K562 (cell line): Measurements from ENCODE around the gene ABLIM2. TPM values are rescaled to one million over a fixed set of nuclear protein-coding genes. Genes with fewer than 3 reads are reported as not detected.

Experiments
- ATAC-seq: fragments of 200-7000 bp; cut with Tn5 transposase; 3 replicates; pipeline ENCODE4 v1.9.1; 2020; ENCODE audit warnings: moderate library complexity
- BruUV-seq: library from RNA; stranded (reverse); fragments of 400-500 nt; replicated peaks from 2 replicates; lab custom pipeline; 2021; lab: Mats Ljungman, UMichigan
- CTCF ChIA-PET: fragments of 300-600 bp; formaldehyde crosslinking; extraction: SDS; loops from one replicate; lab custom pipeline; 2021; ENCODE audit warnings: low intra/inter-chr PET ratio; lab: Yijun Ruan, JAX
- POLR2A ChIA-PET: fragments of 300-600, 350-650 bp; sonication (Branson Sonifier 250); formaldehyde crosslinking; extraction: SDS; loops from one replicate; lab custom pipeline; 2021; ENCODE audit warnings: antibody characterized with exemption, inconsistent platforms; lab: Yijun Ruan, JAX
- DNase-seq, 4 experiments: peaks; one replicate each; pipeline versions ENCODE4 v3.0.0 to v3.0.0-alpha.2; 2011 to 2018; ENCODE audit warnings: low spot score in 3 of 4, mixed read lengths in 3 of 4; ENCODE audit errors: extremely low read depth in 1 of 4
- FAIRE-seq: peaks from 2 replicates; lab custom pipeline; 2011; peaks lifted over from hg19 to GRCh38; lab: Jason Lieb, UNC
- H2AFZ ChIP-seq: 2 replicates; pipeline ENCODE4 v1.6.0; 2011; ENCODE audit warnings: low read depth, low read length, control low read depth, inconsistent platforms
- H3K27ac ChIP-seq: fragments of 200-600 bp; 3 replicates; pipeline ENCODE4 v1.8.0; 2011; ENCODE audit warnings: low read depth, mild to moderate bottlenecking, control low read depth, inconsistent platforms, low read length, moderate library complexity, mixed read lengths; ENCODE audit errors: extremely low read depth
- H3K27me3 ChIP-seq, 2 experiments: fragments of 300-600 bp in 1 of 2; 2 replicates in 1 of 2; 3 replicates in 1 of 2; pipeline versions ENCODE4 v1.6.0 to v1.8.0; 2011; ENCODE audit warnings: inconsistent platforms in 2 of 2, low read length in 2 of 2, mild to moderate bottlenecking in 1 of 2, mixed read lengths in 1 of 2, moderate library complexity in 1 of 2; ENCODE audit not compliant: control insufficient read depth in 2 of 2, insufficient read depth in 2 of 2
- H3K36me3 ChIP-seq: fragments of 300-600 bp; 3 replicates; pipeline ENCODE4 v1.8.0; 2011; ENCODE audit warnings: mild to moderate bottlenecking, low read length, inconsistent platforms; ENCODE audit not compliant: control insufficient read depth, insufficient read depth
- H3K4me1 ChIP-seq, 2 experiments: fragments of 200-600 bp in 1 of 2; replicated peaks in 1 of 2; 2 replicates in 1 of 2; 3 replicates in 1 of 2; pipeline versions ENCODE4 v1.5.1 to v1.8.0; 2011; ENCODE audit warnings: inconsistent platforms in 2 of 2, low read length in 2 of 2, mild to moderate bottlenecking in 1 of 2, mixed read lengths in 1 of 2, moderate library complexity in 1 of 2; ENCODE audit not compliant: control insufficient read depth in 2 of 2, insufficient read depth in 2 of 2
- H3K4me2 ChIP-seq: 2 replicates; pipeline ENCODE4 v1.6.1; 2011; ENCODE audit warnings: low read length, control low read depth, inconsistent platforms, mixed read lengths; ENCODE audit not compliant: insufficient read depth
- H3K4me3 ChIP-seq: fragments of 200-600 bp; sonication (generic), shearing (Covaris generic); 2 replicates; pipeline ENCODE4 v1.5.1; 2016; ENCODE audit warnings: control low read depth, inconsistent platforms
- H3K79me2 ChIP-seq: fragments of 200-600 bp; 3 replicates; pipeline ENCODE4 v1.8.0; 2011; ENCODE audit warnings: low read length, inconsistent platforms; ENCODE audit not compliant: control insufficient read depth, insufficient read depth
- H3K9ac ChIP-seq, 2 experiments: 2 replicates each; pipeline versions ENCODE4 v1.6.0 to v1.6.1; 2011; ENCODE audit warnings: low read depth in 2 of 2, low read length in 2 of 2, control low read depth in 1 of 2, inconsistent platforms in 1 of 2, mild to moderate bottlenecking in 1 of 2, mixed read lengths in 1 of 2; ENCODE audit not compliant: insufficient read depth in 1 of 2
- H3K9me1 ChIP-seq: one replicate; pipeline ENCODE4 v1.6.0; 2011; ENCODE audit warnings: inconsistent platforms, mild to moderate bottlenecking, low read length, moderate library complexity; ENCODE audit not compliant: control insufficient read depth, insufficient read depth
- H3K9me3 ChIP-seq: replicated peaks from 2 replicates; pipeline ENCODE4 v1.5.1; 2011; ENCODE audit warnings: low read depth, low read length, inconsistent platforms; ENCODE audit not compliant: control insufficient read depth, insufficient read depth
- H4K20me1 ChIP-seq: replicated peaks from 2 replicates; pipeline ENCODE4 v1.6.1; 2011; ENCODE audit warnings: low read length, inconsistent platforms, mixed read lengths; ENCODE audit not compliant: control insufficient read depth, insufficient read depth
- EGR1 ChIP-seq: fragments of 450-650 bp; conservative IDR thresholded peaks from 2 replicates; pipeline ENCODE4 v1.6.1; 2017; ENCODE audit warnings: mild to moderate bottlenecking
- EZH2 ChIP-seq: IDR thresholded peaks from 2 replicates; pipeline ENCODE4 v1.6.1; 2012; ENCODE audit warnings: low read depth, mild to moderate bottlenecking, inconsistent platforms, low read length, borderline replicate concordance
- SMAD4 ChIP-seq: fragments of 250-450 bp; sonication (Bioruptor Pico); conservative IDR thresholded peaks from 2 replicates; pipeline ENCODE4 v1.8.0; 2021; ENCODE audit warnings: inconsistent platforms, mild to moderate bottlenecking, moderate library complexity
- TAF15 ChIP-seq: fragments of 200-400 bp; formaldehyde crosslinking; IDR thresholded peaks from 2 replicates; pipeline ENCODE4 v1.6.1; 2017; ENCODE audit warnings: mild to moderate bottlenecking, low read depth, low read length, moderate library complexity
- U2AF2 ChIP-seq: fragments of 200-400 bp; formaldehyde crosslinking; optimal IDR thresholded peaks from 2 replicates; pipeline ENCODE3; 2017; ENCODE audit warnings: low read depth, mild to moderate bottlenecking, low read length
- WHSC1 ChIP-seq: IDR thresholded peaks from one replicate; pipeline ENCODE4 v1.6.1; 2012; ENCODE audit warnings: low read length, control low read depth, inconsistent platforms
- ZNF174 ChIP-seq: fragments of 250-450 bp; sonication (Bioruptor Pico); IDR thresholded peaks from 2 replicates; pipeline ENCODE4 v1.4.0; 2020; ENCODE audit warnings: mild to moderate bottlenecking
- WGBS: fragments of 100-300 bp; shearing (Covaris generic); methylation state at CpG from one replicate; pipeline ENCODE4 v1.1.6; 2016; ENCODE audit warnings: low coverage, mixed read lengths; ENCODE audit not compliant: insufficient coverage; ENCODE audit errors: missing lambda C conversion rate; 5-methylcytosine and 5-hydroxymethylcytosine counted together
- in situ Hi-C: fragments of 300-500 bp; cut with MboI; formaldehyde crosslinking; loops from 4 replicates; pipeline ENCODE4 v1.15.0; 2018; ENCODE audit warnings: inconsistent platforms, mixed read lengths
- intact Hi-C: fragments of 100-400 bp; cut with micrococcal nuclease; formaldehyde crosslinking; loops from 2 replicates; pipeline ENCODE4 v1.14.2; 2022
- polyA plus RNA-seq, 8 experiments: library from polyadenylated mRNA; depleted of rRNA in 4 of 8; stranded (reverse) in 5 of 8; unstranded in 3 of 8; fragments of >200 nt; fragmentation: Nextera tagmentation in 2 of 8; fragmentation: Illumina TruSeq in 1 of 8; extraction: Ambion mirVana in 2 of 8; extraction: Trizol in 1 of 8; gene quantifications; 2 replicates each; pipeline versions ENCODE4 v1.2.1 to v1.2.3, GENCODE V29; 2011 to 2014; ENCODE audit warnings: inconsistent platforms in 1 of 8, missing spikeins in 1 of 8
- total RNA-seq, 7 experiments: library from RNA; depleted of rRNA in 6 of 7; stranded (reverse); fragments of >200 nt in 6 of 7; fragmentation: Illumina TruSeq in 2 of 7; extraction: Trizol in 2 of 7; gene quantifications; 2 replicates each; pipeline versions ENCODE4 v1.2.1 to v1.2.3, GENCODE V29; 2011 to 2021; ENCODE audit warnings: low replicate concordance in 1 of 7

Gene ABLIM2
- total and polyA plus RNA-seq, 9 of the 15 experiments (the other 6 are each of a cell fraction or from before 2014, with no cell fraction given): not detected

- under 1% methylated on average over 23 of the region's 23 CpGs for WGBS
- H3K9ac ChIP-seq: no peak overlapping the region
- POLR2A ChIA-PET: no interaction called here
- no peaks in the 10 kb centered on the region for H3K9me1 ChIP-seq
- no peak overlapping the region for H3K27ac ChIP-seq
- H2AFZ ChIP-seq: no peak overlapping the region
- peaks cover 8 to 73% of the 10 kb centered on the region in 2 experiments; a peak in 3 of 5 replicates for H3K27me3 ChIP-seq
- in situ Hi-C loops: no loop called here
- H3K36me3 ChIP-seq: no peaks in the 10 kb centered on the region
- H3K79me2 ChIP-seq: no peaks in the 10 kb centered on the region
- H4K20me1 ChIP-seq: peaks cover 7% of the 10 kb centered on the region; the same call in 1 of the 2 replicates
- peaks cover 0 to 3% of the 10 kb centered on the region in 2 experiments; a peak in 1 of 5 replicates for H3K4me1 ChIP-seq
- no peak for FAIRE-seq
- DNase-seq: no peak
- intact Hi-C loops: no loop called here
- CTCF ChIA-PET: no interaction called here
- ATAC-seq: no peak
- no peaks in the 10 kb centered on the region for H3K9me3 ChIP-seq
- no TSS peak for BruUV-seq
- no peak for TF ChIP-seq WHSC1
- TF ChIP-seq SMAD4 (CRISPR knock-in tag): no peak
- TF ChIP-seq TAF15: no peak
- TF ChIP-seq ZNF174 (CRISPR knock-in tag): no peak
- no peak for TF ChIP-seq U2AF2
- TF ChIP-seq EGR1: no peak
- TF ChIP-seq EZH2: no peak
- H3K4me3 ChIP-seq: no peak overlapping the region
- no peak overlapping the region for H3K4me2 ChIP-seq
These were observed 57.2 kb downstream of the ABLIM2 start for GRCh38 chr4:8101213-8102075.
